GM21360 (cell line): ENCODE results near the gene POLR1C.
"Not testable (repeated sequence)": the region's sequence is repeated elsewhere in the genome, so short reads cannot be mapped to it uniquely, and the experiment has no call there.

ENCODE experiments used
- ATAC-seq: cut with Tn5 transposase; IDR thresholded peaks from one replicate; pipeline ENCODE4 v1.9.1; 2021; ENCODE audit warnings: mild to moderate bottlenecking, moderate library complexity; ENCODE audit not compliant: unreplicated experiment

Gene POLR1C

GRCh38 chr6:43557620-43558019, 40.7 kb downstream of the POLR1C start:
- not testable (repeated sequence) for ATAC-seq

- no peak for ATAC-seq
Observed at GRCh38 chr6:43559328-43559727, 42.4 kb downstream of the POLR1C start.

GRCh38 chr6:43570876-43571441, 54.1 kb downstream of the POLR1C start:
- no peak for ATAC-seq
